NCI-H524 treated with DMSO at 0.1 percent for 48 hours (cell line): ENCODE measurements around the gene CNTNAP2.

Experiments
- DNase-seq: peaks from one replicate; lab custom pipeline; 2025; lab: John Stamatoyannopoulos, UW

The CNTNAP2 gene

DNA sequence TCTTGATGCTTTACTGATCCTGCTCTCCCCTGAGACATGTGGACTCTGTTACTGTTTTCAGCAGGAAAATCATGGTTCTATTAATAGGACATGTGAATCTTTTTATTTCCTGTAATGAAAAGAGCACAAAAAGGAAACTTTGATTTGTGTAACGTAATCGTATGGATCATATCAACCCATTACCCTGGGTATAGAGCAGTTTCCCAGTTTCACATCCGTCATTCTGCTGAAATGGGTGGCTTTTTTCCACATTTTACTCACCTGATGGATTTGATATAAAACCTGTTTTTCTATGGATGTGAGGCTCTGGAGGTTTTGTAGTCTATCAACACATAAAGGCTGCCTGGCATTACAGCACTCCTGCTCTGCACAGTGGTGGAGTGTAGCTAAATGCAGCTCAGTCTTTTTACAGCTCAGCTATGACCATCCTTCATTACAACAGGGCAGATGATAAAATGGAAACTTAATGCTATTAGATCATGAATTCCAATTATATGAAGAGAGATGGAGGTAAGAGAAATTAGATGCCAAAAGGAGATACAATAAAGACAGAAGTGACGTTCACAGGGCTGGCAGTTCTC, 1987.6 kb downstream of the CNTNAP2 start:
- no peak for DNase-seq

GRCh38 chr7:148104924-148105323, 1988.3 kb downstream of the CNTNAP2 start:
- no peak for DNase-seq

DNA sequence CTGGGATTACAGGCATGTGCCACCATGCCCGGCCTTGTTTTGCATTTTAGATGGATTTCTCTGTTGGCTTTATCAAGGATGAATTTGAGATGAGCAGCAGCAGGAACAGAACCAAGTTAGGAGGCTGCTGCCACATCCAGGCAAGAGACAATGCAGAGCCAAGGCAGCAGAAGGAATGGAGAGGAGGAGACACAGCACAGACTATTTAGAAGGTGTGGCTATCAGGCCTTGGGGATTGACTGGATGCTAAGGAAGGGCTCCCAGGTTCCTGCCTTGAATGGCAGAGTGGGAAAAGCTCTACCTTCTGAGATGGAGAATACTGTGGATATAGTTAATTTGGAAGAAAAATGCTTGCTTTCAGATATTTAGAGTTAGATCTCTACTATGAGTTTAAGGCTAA, 1989.3 kb downstream of the CNTNAP2 start:
- no peak for DNase-seq

GRCh38 chr7:148107443-148108127, 1991.0 kb downstream of the CNTNAP2 start:
- no peak for DNase-seq

DNA sequence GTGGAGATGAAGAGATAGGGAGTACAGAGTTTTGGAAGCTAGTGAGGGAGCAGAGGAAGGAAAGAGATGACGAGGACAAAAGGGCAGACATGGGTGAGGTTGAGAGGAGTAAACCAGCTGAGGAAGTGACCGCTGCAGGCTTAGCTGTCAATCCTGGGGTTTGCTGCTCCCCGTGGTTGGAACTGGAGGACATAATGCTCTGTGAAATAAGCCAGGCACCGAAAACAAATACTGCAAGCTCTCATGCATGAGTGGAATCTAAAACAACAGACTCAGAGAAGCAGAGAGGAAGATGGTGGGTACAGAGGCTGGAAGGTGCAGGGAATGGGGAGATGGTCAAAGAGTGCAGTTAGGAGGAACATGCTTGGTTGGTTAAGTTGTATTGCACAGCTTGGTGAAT, 1991.8 kb downstream of the CNTNAP2 start:
- no peak for DNase-seq

- no peak for DNase-seq
Measured at GRCh38 chr7:148110097-148110868, 1993.7 kb downstream of the CNTNAP2 start.

DNA sequence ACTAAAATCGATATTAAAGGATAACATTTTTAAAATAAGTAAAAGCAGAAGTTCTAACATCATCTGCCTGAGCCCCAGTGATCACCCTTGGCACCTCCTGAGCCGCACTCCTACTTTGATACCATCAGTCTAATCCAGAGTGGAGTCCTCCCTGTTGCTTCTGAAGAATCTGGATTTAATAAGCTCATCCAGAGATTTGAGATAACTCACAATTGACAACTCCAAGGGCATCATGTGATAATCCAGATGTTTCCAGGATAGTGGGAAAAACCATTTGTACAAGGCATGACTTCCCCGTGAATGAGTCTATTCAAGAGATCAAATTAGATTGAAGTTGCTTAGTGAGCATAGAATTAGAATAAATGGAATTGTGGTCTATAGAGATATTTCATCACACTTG, 1998.2 kb downstream of the CNTNAP2 start:
- DNase-seq = no peak

GRCh38 chr7:148115308-148115707, 1998.7 kb downstream of the CNTNAP2 start:
- no peak for DNase-seq

DNA sequence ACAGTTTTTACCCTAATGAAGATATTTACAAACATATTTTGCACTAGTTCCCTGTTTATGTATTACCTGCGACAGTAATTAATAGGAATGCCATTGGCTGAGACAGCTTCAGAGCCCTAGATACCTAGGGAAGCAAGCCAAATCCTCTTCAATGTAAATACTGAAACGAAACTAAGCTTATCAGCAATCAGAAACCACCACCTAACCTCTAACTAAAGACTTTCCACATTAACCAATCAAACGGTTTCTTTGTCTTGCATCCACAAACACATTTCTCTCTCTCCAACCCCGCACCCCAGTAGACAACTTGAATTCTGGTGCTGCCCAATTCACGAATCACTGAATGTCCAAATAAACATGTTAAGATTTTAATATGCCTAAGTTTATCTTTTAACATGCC, 1999.6 kb downstream of the CNTNAP2 start:
- no peak for DNase-seq

- DNase-seq = peak; percentile 89
Measured at GRCh38 chr7:148116829-148117403, 2000.3 kb downstream of the CNTNAP2 start.

GRCh38 chr7:148118371-148118770, 2001.8 kb downstream of the CNTNAP2 start:
- DNase-seq = no peak

- no peak for DNase-seq
Measured at GRCh38 chr7:148121401-148121800, 2004.8 kb downstream of the CNTNAP2 start.

DNA sequence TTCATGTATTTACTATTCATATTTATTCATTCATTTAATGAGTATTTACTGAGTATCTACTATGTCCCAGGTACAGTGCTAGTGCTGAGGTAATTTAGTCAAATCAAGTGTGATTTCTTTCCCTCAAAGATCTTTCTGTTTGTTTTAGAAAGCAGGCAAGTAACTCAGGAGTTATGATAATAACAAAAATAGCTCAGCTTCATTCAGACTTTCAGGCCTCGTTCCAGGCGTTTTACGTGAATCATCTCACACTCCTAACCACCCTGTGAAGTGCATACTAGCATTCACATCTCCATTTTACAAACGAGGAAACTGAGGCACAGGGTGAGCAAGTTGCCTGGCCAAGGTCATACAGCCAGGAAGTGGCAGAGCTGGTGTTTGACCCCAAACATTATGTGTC, 2005.2 kb downstream of the CNTNAP2 start:
- no peak for DNase-seq

DNA sequence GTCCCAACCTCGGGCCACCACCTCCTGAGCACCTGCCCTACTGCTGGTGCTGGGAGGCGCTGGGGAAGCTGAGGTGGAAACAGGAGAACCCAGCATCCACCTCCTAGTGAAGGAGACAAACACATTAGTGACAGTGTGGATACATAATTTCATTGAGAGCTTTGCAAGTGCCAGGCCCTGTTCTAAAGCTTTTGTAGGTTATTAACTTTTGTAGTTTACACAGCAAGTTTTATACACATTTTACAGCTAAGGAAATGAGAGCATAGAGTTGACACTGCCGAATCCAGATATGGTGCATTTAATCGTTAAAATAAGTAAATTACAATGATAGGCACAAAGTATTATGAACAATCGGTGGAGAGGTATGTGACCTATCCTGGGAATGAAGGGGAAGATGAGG, 2007.9 kb downstream of the CNTNAP2 start:
- no peak for DNase-seq

GRCh38 chr7:148127374-148127773, 2010.8 kb downstream of the CNTNAP2 start:
- DNase-seq = no peak

GRCh38 chr7:148129023-148129422, 2012.4 kb downstream of the CNTNAP2 start:
- no peak for DNase-seq

- DNase-seq = no peak
Measured at GRCh38 chr7:148135116-148135515, 2018.5 kb downstream of the CNTNAP2 start.

GRCh38 chr7:148135997-148136396, 2019.4 kb downstream of the CNTNAP2 start:
- no peak for DNase-seq

GRCh38 chr7:148142660-148143248, 2026.2 kb downstream of the CNTNAP2 start:
- no peak for DNase-seq

- no peak for DNase-seq
Measured at GRCh38 chr7:148144827-148145226, 2028.2 kb downstream of the CNTNAP2 start.

GRCh38 chr7:148146346-148146745, 2029.7 kb downstream of the CNTNAP2 start:
- no peak for DNase-seq

DNA sequence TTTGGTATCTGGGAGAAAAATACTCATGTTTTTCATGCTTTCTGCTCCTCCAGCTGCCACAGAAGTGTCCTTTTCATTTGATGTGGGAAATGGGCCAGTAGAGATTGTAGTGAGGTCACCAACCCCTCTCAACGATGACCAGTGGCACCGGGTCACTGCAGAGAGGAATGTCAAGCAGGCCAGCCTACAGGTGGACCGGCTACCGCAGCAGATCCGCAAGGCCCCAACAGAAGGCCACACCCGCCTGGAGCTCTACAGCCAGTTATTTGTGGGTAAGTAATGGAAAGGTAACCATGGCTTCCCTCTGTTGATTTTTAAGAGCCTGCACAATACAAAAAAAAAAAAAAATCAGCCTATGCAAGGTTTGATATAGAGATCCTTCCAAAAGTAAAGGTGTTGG, 2030.8 kb downstream of the CNTNAP2 start:
- no peak for DNase-seq

GRCh38 chr7:148148456-148148855, 2031.9 kb downstream of the CNTNAP2 start:
- no peak for DNase-seq
